ENCODE data around the gene EIF4E3. TPM values are rescaled to one million over a fixed set of nuclear protein-coding genes. Genes with fewer than 3 reads are reported as not detected.

The EIF4E3 gene
- polyA plus RNA-seq, 1 of the 3 experiments (the other 2 are of a cell fraction), result 0.67 TPM

DNA sequence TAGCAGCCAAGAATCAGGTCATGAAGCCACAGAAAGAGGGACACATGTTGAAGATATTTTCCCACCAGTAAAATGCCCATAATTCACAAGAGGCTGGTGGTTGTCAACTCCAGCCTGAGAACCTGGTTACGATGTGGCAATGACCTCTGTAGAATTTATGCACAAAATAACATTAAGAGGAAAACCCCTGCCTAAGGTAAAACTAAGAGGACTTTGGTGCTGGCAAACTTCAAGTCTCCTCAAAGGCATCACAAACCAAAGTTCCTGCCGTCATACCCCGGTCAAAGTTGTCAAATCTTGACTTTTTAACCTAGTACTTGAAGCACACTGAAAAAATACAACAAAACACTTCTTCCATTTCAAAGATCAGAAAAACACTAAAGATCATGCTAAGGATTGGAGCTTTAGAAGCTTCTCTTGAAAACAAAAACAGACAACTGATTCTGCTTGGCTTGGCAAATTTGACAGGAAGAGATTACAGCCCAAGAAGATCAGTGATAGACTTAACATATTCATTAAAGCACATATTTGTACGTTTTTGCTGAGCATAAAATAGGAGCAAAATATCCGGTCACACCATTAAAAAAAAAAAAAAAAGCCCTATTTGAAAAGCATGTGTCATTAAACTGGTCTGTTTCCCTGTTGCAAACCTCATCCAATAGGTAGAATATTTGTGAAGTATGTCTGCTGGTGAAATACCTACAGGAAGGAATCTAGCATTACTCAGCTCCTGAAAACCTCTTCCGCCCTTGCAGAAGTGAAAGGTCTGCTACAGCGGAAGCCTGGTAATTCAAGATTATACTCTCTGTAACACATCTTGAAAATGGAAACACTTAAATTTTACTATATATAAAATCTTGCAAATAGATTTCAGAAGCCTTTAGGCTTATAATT lies 22.8 kb downstream of the EIF4E3 start:
- H3K79me2 ChIP-seq (ENCODE audit: insufficient read depth), result no peaks in the 10 kb centered on the region
- no peaks in the 10 kb centered on the region for H3K27me3 ChIP-seq (ENCODE audit: insufficient read depth)
- H4K20me1 ChIP-seq (ENCODE audit: insufficient read depth), result no peaks in the 10 kb centered on the region
- WGBS (ENCODE audit: low lambda C conversion rate), result 88% methylated on average over 7 of the region's 7 CpGs
- no peak overlapping the region for H2AFZ ChIP-seq (ENCODE audit: low read depth)
- H3K9ac ChIP-seq, result no peak overlapping the region
- no peak overlapping the region for H3K4me2 ChIP-seq
- no peak overlapping the region for H3K27ac ChIP-seq (ENCODE audit: low read depth in 2 of 2, low read length in 1 of 2)
- DNase-seq, result no peak
- no peaks in the 10 kb centered on the region for H3F3A ChIP-seq (replicated peaks; ENCODE audit: insufficient read depth)
- POLR2A ChIA-PET, result no interaction called here
- no peaks in the 10 kb centered on the region for H3K4me1 ChIP-seq (ENCODE audit: control insufficient read depth in 1 of 2, insufficient read depth in 2 of 2, low read depth in 1 of 2, low read length in 1 of 2)
- no peak overlapping the region for H3K4me3 ChIP-seq (ENCODE audit: low read depth in 2 of 2, low read length in 1 of 2)
- no peaks in the 10 kb centered on the region for H3K9me2 ChIP-seq
- H3K9me3 ChIP-seq, result no peaks in the 10 kb centered on the region
- CTCF ChIA-PET, result interaction anchor here (0.6 to 2.5 kb wide), 3 partner anchors 9 to 1267 kb away, joined by 3 to 14 read pairs (median 4); no protein-coding TSS in a partner anchor
- TF ChIP-seq, protein P1, sequence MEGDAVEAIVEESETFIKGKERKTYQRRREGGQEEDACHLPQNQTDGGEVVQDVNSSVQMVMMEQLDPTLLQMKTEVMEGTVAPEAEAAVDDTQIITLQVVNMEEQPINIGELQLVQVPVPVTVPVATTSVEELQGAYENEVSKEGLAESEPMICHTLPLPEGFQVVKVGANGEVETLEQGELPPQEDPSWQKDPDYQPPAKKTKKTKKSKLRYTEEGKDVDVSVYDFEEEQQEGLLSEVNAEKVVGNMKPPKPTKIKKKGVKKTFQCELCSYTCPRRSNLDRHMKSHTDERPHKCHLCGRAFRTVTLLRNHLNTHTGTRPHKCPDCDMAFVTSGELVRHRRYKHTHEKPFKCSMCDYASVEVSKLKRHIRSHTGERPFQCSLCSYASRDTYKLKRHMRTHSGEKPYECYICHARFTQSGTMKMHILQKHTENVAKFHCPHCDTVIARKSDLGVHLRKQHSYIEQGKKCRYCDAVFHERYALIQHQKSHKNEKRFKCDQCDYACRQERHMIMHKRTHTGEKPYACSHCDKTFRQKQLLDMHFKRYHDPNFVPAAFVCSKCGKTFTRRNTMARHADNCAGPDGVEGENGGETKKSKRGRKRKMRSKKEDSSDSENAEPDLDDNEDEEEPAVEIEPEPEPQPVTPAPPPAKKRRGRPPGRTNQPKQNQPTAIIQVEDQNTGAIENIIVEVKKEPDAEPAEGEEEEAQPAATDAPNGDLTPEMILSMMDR (IDR thresholded peaks at IDR 0.05), result no peak
- TF ChIP-seq NFIC (IDR thresholded peaks at IDR 0.05; ENCODE audit: borderline replicate concordance), result no peak
- TF ChIP-seq TCF12 (IDR thresholded peaks at IDR 0.05), result no peak
- no peak for TF ChIP-seq RAD21 (IDR thresholded peaks at IDR 0.05; ENCODE audit: low read length)
- no peak for TF ChIP-seq FOXM1 (IDR thresholded peaks at IDR 0.05; ENCODE audit: low read depth)
- TF ChIP-seq TEAD4 (IDR thresholded peaks at IDR 0.05; ENCODE audit: borderline replicate concordance, insufficient read depth), result no peak
- no peak for TF ChIP-seq RXRA (IDR thresholded peaks at IDR 0.05; ENCODE audit: borderline replicate concordance, low read depth)
- no peak for TF ChIP-seq MEF2A (IDR thresholded peaks at IDR 0.05; ENCODE audit: borderline replicate concordance, low read depth)
- TF ChIP-seq, protein P2, sequence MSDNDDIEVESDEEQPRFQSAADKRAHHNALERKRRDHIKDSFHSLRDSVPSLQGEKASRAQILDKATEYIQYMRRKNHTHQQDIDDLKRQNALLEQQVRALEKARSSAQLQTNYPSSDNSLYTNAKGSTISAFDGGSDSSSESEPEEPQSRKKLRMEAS (IDR thresholded peaks at IDR 0.05; ENCODE audit: low read depth), result no peak
- no peak for TF ChIP-seq SIN3A (IDR thresholded peaks at IDR 0.05; ENCODE audit: borderline replicate concordance, low read depth, low read length)
- TF ChIP-seq FOXJ3 (CRISPR knock-in tag; IDR thresholded peaks at IDR 0.05), result no peak
- TF ChIP-seq, protein P3, sequence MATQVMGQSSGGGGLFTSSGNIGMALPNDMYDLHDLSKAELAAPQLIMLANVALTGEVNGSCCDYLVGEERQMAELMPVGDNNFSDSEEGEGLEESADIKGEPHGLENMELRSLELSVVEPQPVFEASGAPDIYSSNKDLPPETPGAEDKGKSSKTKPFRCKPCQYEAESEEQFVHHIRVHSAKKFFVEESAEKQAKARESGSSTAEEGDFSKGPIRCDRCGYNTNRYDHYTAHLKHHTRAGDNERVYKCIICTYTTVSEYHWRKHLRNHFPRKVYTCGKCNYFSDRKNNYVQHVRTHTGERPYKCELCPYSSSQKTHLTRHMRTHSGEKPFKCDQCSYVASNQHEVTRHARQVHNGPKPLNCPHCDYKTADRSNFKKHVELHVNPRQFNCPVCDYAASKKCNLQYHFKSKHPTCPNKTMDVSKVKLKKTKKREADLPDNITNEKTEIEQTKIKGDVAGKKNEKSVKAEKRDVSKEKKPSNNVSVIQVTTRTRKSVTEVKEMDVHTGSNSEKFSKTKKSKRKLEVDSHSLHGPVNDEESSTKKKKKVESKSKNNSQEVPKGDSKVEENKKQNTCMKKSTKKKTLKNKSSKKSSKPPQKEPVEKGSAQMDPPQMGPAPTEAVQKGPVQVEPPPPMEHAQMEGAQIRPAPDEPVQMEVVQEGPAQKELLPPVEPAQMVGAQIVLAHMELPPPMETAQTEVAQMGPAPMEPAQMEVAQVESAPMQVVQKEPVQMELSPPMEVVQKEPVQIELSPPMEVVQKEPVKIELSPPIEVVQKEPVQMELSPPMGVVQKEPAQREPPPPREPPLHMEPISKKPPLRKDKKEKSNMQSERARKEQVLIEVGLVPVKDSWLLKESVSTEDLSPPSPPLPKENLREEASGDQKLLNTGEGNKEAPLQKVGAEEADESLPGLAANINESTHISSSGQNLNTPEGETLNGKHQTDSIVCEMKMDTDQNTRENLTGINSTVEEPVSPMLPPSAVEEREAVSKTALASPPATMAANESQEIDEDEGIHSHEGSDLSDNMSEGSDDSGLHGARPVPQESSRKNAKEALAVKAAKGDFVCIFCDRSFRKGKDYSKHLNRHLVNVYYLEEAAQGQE (IDR thresholded peaks at IDR 0.05; ENCODE audit: low read depth, low read length), result no peak
- TF ChIP-seq GABPA (IDR thresholded peaks at IDR 0.05; ENCODE audit: low read depth), result no peak
- TF ChIP-seq FOSL2 (IDR thresholded peaks at IDR 0.05; ENCODE audit: borderline replicate concordance, low read depth), result no peak
- TF ChIP-seq TAF1 (IDR thresholded peaks at IDR 0.05; ENCODE audit: borderline replicate concordance, low read depth, low read length), result no peak
- TF ChIP-seq CHD2 (IDR thresholded peaks at IDR 0.05; ENCODE audit: low read length, partially characterized antibody), result no peak
- no peaks in the 10 kb centered on the region for H3K36me3 ChIP-seq (replicated peaks in 1 of 2; ENCODE audit: control insufficient read depth in 1 of 2, insufficient read depth in 2 of 2, low read length in 1 of 2)

Data from SK-N-SH (cell line).